Mesenchymal stem cell (in vitro differentiated cells and primary cell): Measurements from ENCODE around the gene ADD1.
A peak's percentile ranks its signal among the peaks of the same experiment; 100 is the strongest.
"Not testable (repeated sequence)": the region's sequence is repeated elsewhere in the genome, so short reads cannot be mapped to it uniquely, and the experiment has no call there.

Experiments used
- DNase-seq: peaks from one replicate; pipeline ENCODE4 v3.0.0-alpha.2; 2013
- H2AFZ ChIP-seq: one replicate; pipeline ENCODE4 v1.6.1; 2013; ENCODE audit warnings: low read depth, mild to moderate bottlenecking, control low read depth, inconsistent platforms, low read length, moderate library complexity
- H2AK5ac ChIP-seq: 2 replicates; pipeline ENCODE4 v1.6.1; 2013; ENCODE audit warnings: low read length, moderate library complexity, mild to moderate bottlenecking, inconsistent platforms; ENCODE audit not compliant: severe bottlenecking
- H2BK120ac ChIP-seq: one replicate; pipeline ENCODE4 v1.6.1; 2013; ENCODE audit warnings: low read depth, mild to moderate bottlenecking, inconsistent platforms, low read length, moderate library complexity
- H2BK12ac ChIP-seq, 2 experiments: one replicate each; pipeline ENCODE4 v1.6.1; 2013; ENCODE audit warnings: inconsistent platforms in 2 of 2, low read length in 2 of 2, mild to moderate bottlenecking in 2 of 2, moderate library complexity in 2 of 2, control low read depth in 1 of 2
- H2BK15ac ChIP-seq: one replicate; pipeline ENCODE4 v1.6.1; 2013; ENCODE audit warnings: mild to moderate bottlenecking, low read depth, inconsistent platforms; ENCODE audit not compliant: poor library complexity, severe bottlenecking
- H2BK5ac ChIP-seq: 2 replicates; pipeline ENCODE4 v1.6.1; 2013; ENCODE audit warnings: low read depth, mild to moderate bottlenecking, low read length, control low read depth, inconsistent platforms; ENCODE audit not compliant: poor library complexity, severe bottlenecking
- H3K14ac ChIP-seq, 2 experiments: one replicate each; pipeline ENCODE4 v1.6.1; 2013; ENCODE audit warnings: inconsistent platforms in 2 of 2, low read length in 2 of 2, control low read depth in 1 of 2, mild to moderate bottlenecking in 1 of 2, moderate library complexity in 1 of 2
- H3K18ac ChIP-seq, 2 experiments: one replicate each; pipeline ENCODE4 v1.6.1; 2013; ENCODE audit warnings: inconsistent platforms in 2 of 2, low read length in 2 of 2, control low read depth in 1 of 2, low read depth in 1 of 2, mild to moderate bottlenecking in 1 of 2
- H3K23ac ChIP-seq, 2 experiments: one replicate each; pipeline ENCODE4 v1.6.1; 2013; ENCODE audit warnings: inconsistent platforms in 2 of 2, low read length in 2 of 2, mild to moderate bottlenecking in 2 of 2, moderate library complexity in 2 of 2, control low read depth in 1 of 2
- H3K27ac ChIP-seq: 2 replicates; pipeline ENCODE4 v1.5.1; 2013; ENCODE audit warnings: mild to moderate bottlenecking, moderate library complexity, low read length, control low read depth, inconsistent platforms; ENCODE audit not compliant: poor library complexity, severe bottlenecking
- H3K27me3 ChIP-seq, 2 experiments: 2 replicates each; pipeline versions ENCODE4 v1.6.1 to v1.7.0; 2013; ENCODE audit warnings: low read length in 2 of 2, mild to moderate bottlenecking in 2 of 2, moderate library complexity in 2 of 2, control low read depth in 1 of 2, inconsistent platforms in 1 of 2; ENCODE audit not compliant: control insufficient read depth in 1 of 2, insufficient read depth in 1 of 2
- H3K36me3 ChIP-seq, 2 experiments: 2 replicates each; pipeline versions ENCODE4 v1.6.1 to v1.7.0; 2013; ENCODE audit warnings: low read length in 2 of 2, control low read depth in 1 of 2, inconsistent platforms in 1 of 2, low read depth in 1 of 2, mild to moderate bottlenecking in 1 of 2; ENCODE audit not compliant: insufficient read depth in 2 of 2, control insufficient read depth in 1 of 2
- H3K4ac ChIP-seq, 2 experiments: one replicate each; pipeline ENCODE4 v1.6.1; 2013; ENCODE audit warnings: inconsistent platforms in 2 of 2, low read length in 2 of 2, mild to moderate bottlenecking in 2 of 2, moderate library complexity in 2 of 2, control low read depth in 1 of 2, low read depth in 1 of 2
- H3K4me1 ChIP-seq: 2 replicates; pipeline ENCODE4 v1.6.1; 2013; ENCODE audit warnings: low read depth, low read length, control low read depth; ENCODE audit not compliant: control insufficient read depth, insufficient read depth
- H3K4me2 ChIP-seq: 2 replicates; pipeline ENCODE4 v1.6.1; 2013; ENCODE audit warnings: low read length, mild to moderate bottlenecking, inconsistent platforms; ENCODE audit not compliant: poor library complexity, severe bottlenecking
- H3K4me3 ChIP-seq, 2 experiments: 2 replicates each; pipeline versions ENCODE4 v1.5.1 to v1.7.0; 2013; ENCODE audit warnings: low read length in 2 of 2, mild to moderate bottlenecking in 2 of 2, control low read depth in 1 of 2, low read depth in 1 of 2; ENCODE audit not compliant: insufficient read depth in 1 of 2
- H3K79me1 ChIP-seq: replicated peaks from 2 replicates; pipeline ENCODE4 v1.6.1; 2013; ENCODE audit warnings: mild to moderate bottlenecking, control low read depth, low read length, inconsistent platforms; ENCODE audit not compliant: poor library complexity, severe bottlenecking
- H3K9ac ChIP-seq: 2 replicates; pipeline ENCODE4 v1.7.0; 2013; ENCODE audit warnings: mild to moderate bottlenecking, low read length, moderate library complexity
- H3K9me3 ChIP-seq: 2 replicates; pipeline ENCODE4 v1.7.0; 2013; ENCODE audit warnings: mild to moderate bottlenecking, low read length; ENCODE audit not compliant: control insufficient read depth
- H4K8ac ChIP-seq: one replicate; pipeline ENCODE4 v1.6.1; 2013; ENCODE audit warnings: inconsistent platforms, mild to moderate bottlenecking, low read length, moderate library complexity
- H4K91ac ChIP-seq: one replicate; pipeline ENCODE4 v1.6.1; 2013; ENCODE audit warnings: mild to moderate bottlenecking, low read length, inconsistent platforms
- WGBS: methylation state at CpG from one replicate; pipeline ENCODE4 v1.1.7; 2013; ENCODE audit warnings: mixed read lengths; 5-methylcytosine and 5-hydroxymethylcytosine counted together

ADD1 gene

DNA sequence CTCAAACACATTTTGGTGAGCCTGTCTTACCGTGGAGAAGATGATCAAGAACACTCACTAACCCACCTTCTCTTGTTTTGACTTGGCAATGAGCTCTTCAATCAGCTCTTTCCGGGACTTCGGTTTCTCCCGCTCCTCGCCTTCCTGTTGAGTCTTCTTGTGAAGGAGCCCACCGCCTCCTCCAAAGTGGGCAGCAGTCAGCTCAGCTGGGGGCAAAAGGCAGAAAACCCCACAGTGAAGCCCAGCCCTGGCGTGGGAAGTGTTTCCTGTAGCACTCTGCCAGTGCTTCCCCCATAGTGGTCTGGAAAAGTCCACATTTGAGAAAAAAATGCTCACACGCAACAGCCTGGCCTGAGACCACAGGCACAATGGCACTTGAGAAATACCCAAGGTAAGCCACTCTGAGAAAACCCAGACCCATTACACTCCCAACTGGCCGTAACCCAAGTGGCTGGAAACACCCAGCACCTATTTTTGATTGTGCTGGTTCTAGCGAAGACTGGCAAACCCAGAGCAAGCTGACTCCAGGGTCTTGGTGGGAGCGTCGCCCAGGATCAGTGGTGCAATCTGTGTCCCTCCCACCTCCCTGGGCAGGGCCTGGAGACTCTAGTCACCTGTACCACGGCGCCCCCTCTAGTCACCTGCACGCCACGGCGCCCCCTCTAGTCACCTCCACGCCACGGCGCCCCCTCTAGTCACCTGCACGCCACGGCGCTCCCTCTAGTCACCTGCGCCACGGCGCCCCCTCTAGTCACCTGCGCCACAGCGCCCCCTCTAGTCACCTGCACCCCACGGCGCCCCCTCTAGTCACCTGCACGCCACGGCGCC, 110.9 kb downstream of the ADD1 start:
- Histone ChIP-seq H3K18ac (no peak overlapping the region), H3K9me3 (no peaks in the 10 kb centered on the region), H3K23ac (no peak overlapping the region), H3K79me1 (peaks cover 29% of the 10 kb centered on the region), H3K27ac (no peak overlapping the region), H3K9ac (no peak overlapping the region), H3K27me3 (no peaks in the 10 kb centered on the region), H2BK12ac (no peak overlapping the region), H2AFZ (no peak overlapping the region), H3K4me3 (no peak overlapping the region), H2AK5ac (no peak overlapping the region), H4K8ac (no peak overlapping the region), H3K4ac (no peak overlapping the region), H2BK120ac (no peak overlapping the region), H4K91ac (no peak overlapping the region), H2BK5ac (no peak overlapping the region), H3K4me2 (no peak overlapping the region), H3K4me1 (peaks cover 20% of the 10 kb centered on the region), H2BK15ac (no peak overlapping the region), H3K36me3 (peaks cover 54 to 84% of the 10 kb centered on the region in 2 experiments), H3K14ac (no peak overlapping the region)
- 90% methylated on average over 20 of the region's 33 CpGs for WGBS
- no peak for DNase-seq

DNA sequence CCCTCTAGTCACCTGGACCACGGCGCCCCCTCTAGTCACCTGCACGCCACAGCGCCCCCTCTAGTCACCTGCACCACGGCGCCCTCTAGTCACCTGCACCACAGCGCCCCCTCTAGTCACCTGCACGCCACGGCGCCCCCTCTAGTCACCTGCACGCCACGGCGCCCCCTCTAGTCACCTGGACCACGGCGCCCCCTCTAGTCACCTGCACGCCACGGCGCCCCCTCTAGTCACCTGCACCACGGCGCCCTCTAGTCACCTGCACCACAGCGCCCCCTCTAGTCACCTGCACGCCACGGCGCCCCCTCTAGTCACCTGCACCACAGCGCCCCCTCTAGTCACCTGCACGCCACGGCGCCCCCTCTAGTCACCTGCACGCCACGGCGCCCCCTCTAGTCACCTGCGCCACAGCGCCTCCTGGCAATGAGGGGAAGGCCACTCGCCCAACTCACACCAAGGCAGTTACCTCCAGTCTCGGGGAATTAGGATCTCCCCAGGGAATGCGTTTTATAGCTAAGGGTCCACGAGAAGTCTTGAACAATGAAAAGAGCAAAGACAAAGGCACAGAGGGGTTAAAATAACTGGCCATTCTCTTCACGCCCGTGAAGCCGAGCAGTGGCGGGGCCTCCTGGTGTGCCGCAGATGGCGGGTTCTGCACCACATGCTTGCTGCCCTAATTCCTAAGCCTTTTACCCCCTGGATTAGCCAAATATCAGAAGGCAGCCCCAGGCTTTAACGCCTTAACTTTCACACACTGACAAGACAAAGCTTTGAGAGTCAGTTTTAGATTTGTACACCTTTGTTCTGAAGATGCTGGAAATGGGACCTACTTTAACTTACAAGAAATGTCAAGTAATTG, 111.8 kb downstream of the ADD1 start:
- H3K9ac ChIP-seq, H3K27me3 ChIP-seq, H2BK12ac ChIP-seq, H3K27ac ChIP-seq, H2BK120ac ChIP-seq, H3K4ac ChIP-seq, H3K14ac ChIP-seq, H3K9me3 ChIP-seq, H3K23ac ChIP-seq, H2BK5ac ChIP-seq, H2BK15ac ChIP-seq, H3K4me3 ChIP-seq, H3K4me2 ChIP-seq, H3K18ac ChIP-seq, H4K91ac ChIP-seq, H2AK5ac ChIP-seq, DNase-seq, H2AFZ ChIP-seq, H4K8ac ChIP-seq: not testable (repeated sequence)
- WGBS: 96% methylated on average over 30 of the region's 44 CpGs
- Histone ChIP-seq H3K4me1 (peaks cover 16% of the 10 kb centered on the region), H3K36me3 (peaks cover 46 to 76% of the 10 kb centered on the region in 2 experiments), H3K79me1 (peaks cover 22% of the 10 kb centered on the region)

DNA sequence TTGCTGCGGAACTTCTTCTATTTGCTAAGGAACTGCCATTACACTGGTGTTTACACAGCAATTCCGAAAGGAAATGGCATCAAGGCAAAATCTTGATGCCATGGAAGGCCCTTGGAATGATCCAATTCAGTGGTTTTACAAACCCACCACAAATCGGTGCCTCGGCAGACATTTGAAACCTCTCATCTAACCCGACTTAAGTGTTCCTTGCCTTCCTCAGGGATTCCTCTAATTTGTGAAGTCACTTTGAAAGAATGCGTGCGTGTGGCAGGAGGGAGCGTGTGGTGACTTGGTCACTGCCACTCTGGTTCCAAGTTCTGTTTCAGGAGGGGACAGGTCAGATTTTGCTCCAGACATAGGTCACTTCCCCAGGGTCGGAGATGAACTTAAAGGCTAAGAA, 114.8 kb downstream of the ADD1 start:
- Histone ChIP-seq H3K4me3 (no peak overlapping the region), H3K36me3 (peaks cover 30 to 45% of the 10 kb centered on the region in 2 experiments), H4K8ac (peak overlapping the region; percentile 84), H2AFZ (no peak overlapping the region), H3K18ac (no peak overlapping the region), H3K4ac (no peak overlapping the region), H2AK5ac (no peak overlapping the region), H2BK120ac (no peak overlapping the region), H2BK5ac (no peak overlapping the region), H2BK15ac (no peak overlapping the region), H3K4me2 (peak overlapping the region; percentile 40), H4K91ac (no peak overlapping the region), H3K4me1 (peaks cover 15% of the 10 kb centered on the region), H3K9me3 (no peaks in the 10 kb centered on the region), H3K27ac (peak overlapping the region; percentile 49), H3K27me3 (no peaks in the 10 kb centered on the region), H3K14ac (no peak overlapping the region), H3K23ac (no peak overlapping the region), H2BK12ac (no peak overlapping the region), H3K9ac (peak overlapping the region; percentile 50), H3K79me1 (peaks cover 20% of the 10 kb centered on the region)
- DNase-seq: peak; percentile 76
- 25% methylated on average over 9 of the region's 9 CpGs for WGBS

DNA sequence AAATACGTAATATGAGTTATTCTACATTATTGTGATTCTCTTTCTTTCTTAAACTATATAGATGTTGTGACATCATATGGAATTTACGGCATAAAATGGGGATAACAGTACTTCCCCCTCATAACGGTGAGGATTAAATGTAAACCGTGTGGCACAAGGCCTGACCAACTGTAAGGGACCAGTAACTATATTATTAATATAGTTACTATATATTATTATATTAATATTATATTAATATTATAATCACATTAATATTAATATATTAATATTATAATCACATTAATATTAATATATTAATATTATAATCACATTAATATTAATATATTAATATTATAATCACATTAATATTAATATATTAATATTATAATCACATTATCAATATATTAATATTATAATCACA, 116.8 kb downstream of the ADD1 start:
- DNase-seq, H2AK5ac ChIP-seq, H4K91ac ChIP-seq, H2BK12ac ChIP-seq, H3K23ac ChIP-seq, H3K18ac ChIP-seq, H2BK5ac ChIP-seq, H2BK120ac ChIP-seq, H4K8ac ChIP-seq, H3K4me2 ChIP-seq, H3K14ac ChIP-seq, H3K9me3 ChIP-seq, H3K27ac ChIP-seq, H2AFZ ChIP-seq, H2BK15ac ChIP-seq, H3K4ac ChIP-seq, H3K27me3 ChIP-seq, H3K4me3 ChIP-seq, H3K9ac ChIP-seq: not testable (repeated sequence)
- Histone ChIP-seq H3K36me3 (peaks cover 13 to 32% of the 10 kb centered on the region in 2 experiments), H3K79me1 (peaks cover 16% of the 10 kb centered on the region), H3K4me1 (peaks cover 18% of the 10 kb centered on the region)
- no CpG with 5 or more reads among the region's 4 CpGs for WGBS
